ENCODE results near the gene FGG. TPM values are rescaled to one million over a fixed set of nuclear protein-coding genes. Genes with fewer than 3 reads are reported as not detected.

The FGG gene
- polyA plus RNA-seq, 3 donors: not detected

DNA sequence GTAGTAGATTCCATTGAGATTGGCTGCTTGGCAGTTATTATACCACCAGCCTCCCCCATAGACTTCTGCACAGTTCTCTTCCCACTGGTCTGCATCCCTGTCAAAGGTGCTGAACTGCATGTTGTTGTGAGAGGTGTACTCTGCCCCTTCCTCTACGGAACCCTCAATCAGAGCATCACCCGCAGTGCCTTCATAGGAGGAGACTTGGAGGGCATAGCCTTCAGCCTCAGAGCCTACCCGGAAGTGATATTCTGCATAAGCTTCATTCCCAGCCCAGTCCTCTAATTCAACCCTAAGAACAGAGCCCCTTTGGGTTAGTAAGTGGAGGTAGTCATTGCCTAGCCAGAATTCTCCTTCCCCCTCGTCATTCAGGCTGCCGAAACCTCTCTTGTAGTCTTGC, 28.2 kb downstream of the FGG start:
- no peaks in the 10 kb centered on the region for H3K36me3 ChIP-seq (replicated peaks in 1 of 2; ENCODE audit: control insufficient read depth in 1 of 2, insufficient read depth in 2 of 2, low read length in 2 of 2)
- no peaks in the 10 kb centered on the region for H3K9me3 ChIP-seq (replicated peaks in 1 of 2; ENCODE audit: control insufficient read depth in 1 of 2, insufficient read depth in 1 of 2, low read length in 2 of 2)
- H3K9ac ChIP-seq (ENCODE audit: insufficient read depth, low read length, poor library complexity, severe bottlenecking): no peak overlapping the region
- H2AFZ ChIP-seq (ENCODE audit: insufficient read depth, low read depth, low read length, poor library complexity, severe bottlenecking): no peak overlapping the region
- H3K79me2 ChIP-seq (ENCODE audit: insufficient read depth, low read length): no peaks in the 10 kb centered on the region
- H3K27me3 ChIP-seq (ENCODE audit: control insufficient read depth in 2 of 2, insufficient read depth in 2 of 2, low read length in 2 of 2): peaks cover 0 to 2% of the 10 kb centered on the region in 2 donors
- WGBS (ENCODE audit: insufficient coverage): 100% methylated on average over 2 of the region's 5 CpGs
- TF ChIP-seq, protein P1, sequence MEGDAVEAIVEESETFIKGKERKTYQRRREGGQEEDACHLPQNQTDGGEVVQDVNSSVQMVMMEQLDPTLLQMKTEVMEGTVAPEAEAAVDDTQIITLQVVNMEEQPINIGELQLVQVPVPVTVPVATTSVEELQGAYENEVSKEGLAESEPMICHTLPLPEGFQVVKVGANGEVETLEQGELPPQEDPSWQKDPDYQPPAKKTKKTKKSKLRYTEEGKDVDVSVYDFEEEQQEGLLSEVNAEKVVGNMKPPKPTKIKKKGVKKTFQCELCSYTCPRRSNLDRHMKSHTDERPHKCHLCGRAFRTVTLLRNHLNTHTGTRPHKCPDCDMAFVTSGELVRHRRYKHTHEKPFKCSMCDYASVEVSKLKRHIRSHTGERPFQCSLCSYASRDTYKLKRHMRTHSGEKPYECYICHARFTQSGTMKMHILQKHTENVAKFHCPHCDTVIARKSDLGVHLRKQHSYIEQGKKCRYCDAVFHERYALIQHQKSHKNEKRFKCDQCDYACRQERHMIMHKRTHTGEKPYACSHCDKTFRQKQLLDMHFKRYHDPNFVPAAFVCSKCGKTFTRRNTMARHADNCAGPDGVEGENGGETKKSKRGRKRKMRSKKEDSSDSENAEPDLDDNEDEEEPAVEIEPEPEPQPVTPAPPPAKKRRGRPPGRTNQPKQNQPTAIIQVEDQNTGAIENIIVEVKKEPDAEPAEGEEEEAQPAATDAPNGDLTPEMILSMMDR (IDR thresholded peaks at IDR 0.05): no peak
- Mint-ChIP-seq H3K4me1 (no peaks in the 10 kb centered on the region), H3K9me3 (no peaks in the 10 kb centered on the region), H3K27ac (no peak overlapping the region), H3K27me3 (ENCODE audit: low read depth in 3 of 3) (peaks cover 2 to 9% (median 4%) of the 10 kb centered on the region in 3 donors), H3K36me3 (no peaks in the 10 kb centered on the region), H3K4me3 (no peak overlapping the region)
- H3K4me1 ChIP-seq (ENCODE audit: control insufficient read depth in 1 of 2, insufficient read depth in 2 of 2, low read length in 2 of 2): no peaks in the 10 kb centered on the region
- no peak overlapping the region for H3K4me3 ChIP-seq (replicated peaks in 1 of 3; ENCODE audit: low read depth in 2 of 3, low read length in 3 of 3)
- DNase-seq: no peak
- no peaks in the 10 kb centered on the region for H4K20me1 ChIP-seq (ENCODE audit: insufficient read depth, low read length)
- H3K27ac ChIP-seq (ENCODE audit: low read depth in 1 of 2, low read length in 2 of 2): no peak overlapping the region
- no peak overlapping the region for H3K4me2 ChIP-seq (replicated peaks; ENCODE audit: extremely low read depth, low read length, poor library complexity, severe bottlenecking)
- intact Hi-C loops (cut with micrococcal nuclease): no loop called here

DNA sequence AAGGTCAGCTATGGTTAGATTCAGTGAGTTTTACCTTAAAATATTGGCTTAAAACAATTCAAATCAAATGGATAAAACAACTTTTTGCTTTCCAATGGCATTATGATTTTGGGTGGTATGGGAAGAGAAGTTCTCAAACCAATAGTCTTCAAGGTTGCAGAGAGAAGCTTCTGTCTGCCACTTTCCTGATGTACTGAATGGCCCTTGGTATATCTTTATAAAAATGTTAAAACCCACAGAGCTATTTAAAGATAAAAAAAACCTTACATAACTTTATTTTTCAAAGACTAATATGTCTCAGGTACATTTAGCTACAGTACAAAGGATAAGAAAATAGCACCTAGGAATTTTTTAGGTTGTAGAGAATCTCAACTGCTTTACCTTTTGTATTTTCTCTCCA, 28.8 kb downstream of the FGG start:
- Mint-ChIP-seq H3K9me3 (no peaks in the 10 kb centered on the region), H3K36me3 (no peaks in the 10 kb centered on the region), H3K27me3 (ENCODE audit: low read depth in 3 of 3) (peaks cover 2 to 7% (median 4%) of the 10 kb centered on the region in 3 donors), H3K4me3 (no peak overlapping the region), H3K4me1 (no peaks in the 10 kb centered on the region), H3K27ac (no peak overlapping the region)
- no peaks in the 10 kb centered on the region for H3K27me3 ChIP-seq (ENCODE audit: control insufficient read depth in 2 of 2, insufficient read depth in 2 of 2, low read length in 2 of 2)
- no peak overlapping the region for H3K4me2 ChIP-seq (replicated peaks; ENCODE audit: extremely low read depth, low read length, poor library complexity, severe bottlenecking)
- H3K9ac ChIP-seq (ENCODE audit: insufficient read depth, low read length, poor library complexity, severe bottlenecking): no peak overlapping the region
- TF ChIP-seq, protein P1 (IDR thresholded peaks at IDR 0.05): no peak
- no peaks in the 10 kb centered on the region for H3K79me2 ChIP-seq (ENCODE audit: insufficient read depth, low read length)
- H2AFZ ChIP-seq (ENCODE audit: insufficient read depth, low read depth, low read length, poor library complexity, severe bottlenecking): no peak overlapping the region
- no peak overlapping the region for H3K27ac ChIP-seq (ENCODE audit: low read depth in 1 of 2, low read length in 2 of 2)
- intact Hi-C loops (cut with micrococcal nuclease): no loop called here
- DNase-seq: no peak
- H3K9me3 ChIP-seq (replicated peaks in 1 of 2; ENCODE audit: control insufficient read depth in 1 of 2, insufficient read depth in 1 of 2, low read length in 2 of 2): no peaks in the 10 kb centered on the region
- H3K4me1 ChIP-seq (ENCODE audit: control insufficient read depth in 1 of 2, insufficient read depth in 2 of 2, low read length in 2 of 2): no peaks in the 10 kb centered on the region
- no peaks in the 10 kb centered on the region for H4K20me1 ChIP-seq (ENCODE audit: insufficient read depth, low read length)
- H3K36me3 ChIP-seq (replicated peaks in 1 of 2; ENCODE audit: control insufficient read depth in 1 of 2, insufficient read depth in 2 of 2, low read length in 2 of 2): no peaks in the 10 kb centered on the region
- no peak overlapping the region for H3K4me3 ChIP-seq (replicated peaks in 1 of 3; ENCODE audit: low read depth in 2 of 3, low read length in 3 of 3)
